ENCODE results near the gene DEAF1. TPM values are rescaled to one million over a fixed set of nuclear protein-coding genes. Genes with fewer than 3 reads are reported as not detected.

DEAF1 gene
- total RNA-seq, 1 experiment from 2014 or later: 139 TPM

DNA sequence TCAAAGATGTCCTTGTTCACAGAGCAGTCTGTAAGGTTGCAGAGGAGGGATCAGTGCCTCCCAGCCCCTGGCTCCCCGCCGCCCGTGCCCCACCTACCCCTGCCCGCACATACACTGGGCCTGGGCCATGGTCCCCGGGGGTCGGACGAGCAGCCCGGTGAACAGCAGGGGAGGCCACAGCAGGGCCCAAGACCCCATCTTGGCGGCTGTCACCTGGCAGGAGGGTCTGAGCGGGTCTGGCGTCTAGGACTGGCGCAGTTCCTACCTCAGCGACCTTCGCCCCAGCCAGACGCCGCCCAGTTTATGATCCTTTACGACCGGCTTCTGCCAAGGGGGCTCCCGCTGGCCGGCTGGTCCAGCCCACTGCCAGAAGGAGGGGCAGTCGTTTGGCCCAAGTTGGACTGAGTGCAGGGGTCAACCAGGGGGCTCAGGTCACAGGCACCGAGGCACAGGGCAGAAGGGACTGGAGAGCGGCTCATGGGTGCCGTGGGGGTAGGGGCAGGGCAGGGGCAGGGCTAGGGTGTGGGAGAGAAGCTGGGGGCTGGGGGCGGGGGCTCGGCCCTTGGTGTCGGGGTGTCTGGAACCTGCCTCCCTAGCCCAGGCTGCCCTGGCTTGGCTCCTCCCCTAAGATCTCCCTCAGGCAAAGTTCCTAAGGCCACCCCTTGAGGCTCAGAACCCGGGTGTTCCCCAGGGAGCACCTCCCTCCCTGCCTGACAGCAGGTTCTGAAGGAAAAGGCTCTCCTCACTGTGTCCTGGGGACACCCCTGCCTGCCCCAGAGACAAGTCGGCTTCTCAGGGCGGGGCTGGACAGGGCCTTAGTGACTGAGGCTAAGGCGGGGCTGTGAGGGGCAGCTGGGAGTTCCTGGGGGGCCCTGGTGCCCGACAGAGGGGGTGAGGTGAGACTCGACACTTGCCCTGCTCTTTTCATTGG is 70.1 kb downstream of the DEAF1 start, which contains the start of gene CDHR5:
Gene CDHR5, minus strand, starts transcription at position 251 of the 931 bp plus-strand sequence. Its CDS starts 53 bp downstream, at position 198.
- DNase-seq (ENCODE audit: low spot score): peak; percentile 78

DNA sequence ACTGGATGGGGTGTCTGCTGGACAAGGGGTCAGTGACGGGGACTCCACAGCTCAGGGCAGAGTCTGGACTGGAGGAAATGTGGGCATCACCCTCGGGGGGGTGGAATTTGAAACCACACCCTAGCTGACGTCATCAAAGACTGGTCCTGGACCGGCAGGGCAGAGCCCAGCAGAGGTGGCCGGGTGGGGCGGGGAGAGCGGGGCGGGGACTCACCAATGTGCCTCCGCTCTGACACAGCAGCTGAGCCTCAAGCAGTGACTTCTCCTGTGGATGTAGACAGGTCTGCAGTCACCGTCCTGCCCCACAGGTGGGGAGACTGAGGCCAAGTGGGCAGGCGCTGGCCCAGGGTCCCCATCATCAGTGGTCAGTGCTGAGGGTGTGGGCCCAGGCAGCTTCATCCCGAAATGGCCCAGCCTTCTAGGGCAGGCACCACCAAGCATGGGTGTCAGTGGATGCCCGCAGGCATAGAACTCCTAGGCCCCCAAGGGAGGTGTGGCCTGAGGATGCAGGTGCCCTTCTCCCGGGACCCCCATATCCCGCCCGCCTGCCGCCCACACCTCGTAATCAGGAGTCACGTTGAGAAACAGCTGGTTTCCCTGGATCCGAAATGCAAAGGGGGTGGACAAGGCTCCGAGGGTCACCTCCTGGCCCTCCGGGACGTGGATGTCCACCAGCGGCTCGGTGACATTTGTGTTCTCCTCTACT is 70.9 kb downstream of the DEAF1 start:
- peak; percentile 93 for DNase-seq (ENCODE audit: low spot score)

DNA sequence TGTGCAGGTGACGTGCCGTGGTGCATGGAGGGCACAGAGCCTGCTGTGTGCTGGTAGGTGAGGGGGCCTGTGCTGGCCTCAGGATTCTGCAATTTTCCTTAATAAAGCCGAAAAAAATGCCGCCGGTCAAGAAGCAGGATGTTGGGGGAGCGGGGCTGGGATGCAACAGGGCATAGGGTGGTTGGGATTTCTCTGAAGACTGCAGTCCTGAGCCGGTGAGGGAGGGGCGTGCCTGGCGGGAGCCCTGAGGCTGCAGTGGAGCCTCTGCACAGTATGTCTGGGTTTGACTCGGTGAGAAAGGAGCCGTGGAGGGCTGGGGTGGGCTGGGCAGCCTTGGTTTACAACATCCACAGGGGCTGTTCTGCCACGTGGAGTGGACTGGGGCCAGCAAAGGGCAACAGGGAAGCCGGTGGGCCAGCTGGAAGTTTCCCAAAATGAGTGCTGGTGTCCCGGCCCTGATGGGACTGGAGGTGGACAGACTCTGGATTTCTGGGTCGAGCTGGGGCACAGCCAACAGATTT is 71.6 kb downstream of the DEAF1 start:
- DNase-seq (ENCODE audit: low spot score): no peak

DNA sequence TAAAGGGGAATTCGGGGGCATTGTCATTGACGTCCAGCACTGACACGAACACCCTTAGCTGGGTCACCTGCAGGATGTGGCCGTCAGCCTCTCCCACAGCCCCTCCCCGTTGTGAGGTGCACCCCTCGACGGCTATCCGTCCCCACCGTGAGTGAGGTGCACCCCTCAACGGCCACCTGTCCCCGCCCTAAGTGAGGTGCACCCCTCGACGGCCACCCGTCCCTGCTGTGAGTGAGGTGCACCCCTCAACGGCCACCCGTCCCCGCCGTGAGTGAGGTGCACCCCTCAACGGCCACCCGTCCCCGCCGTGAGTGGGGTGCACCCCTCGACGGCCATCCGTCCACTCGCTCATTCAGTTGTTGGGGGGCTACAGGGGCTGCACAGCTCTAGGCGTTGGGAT is 73.2 kb downstream of the DEAF1 start:
- no peak for DNase-seq (ENCODE audit: low spot score)

DNA sequence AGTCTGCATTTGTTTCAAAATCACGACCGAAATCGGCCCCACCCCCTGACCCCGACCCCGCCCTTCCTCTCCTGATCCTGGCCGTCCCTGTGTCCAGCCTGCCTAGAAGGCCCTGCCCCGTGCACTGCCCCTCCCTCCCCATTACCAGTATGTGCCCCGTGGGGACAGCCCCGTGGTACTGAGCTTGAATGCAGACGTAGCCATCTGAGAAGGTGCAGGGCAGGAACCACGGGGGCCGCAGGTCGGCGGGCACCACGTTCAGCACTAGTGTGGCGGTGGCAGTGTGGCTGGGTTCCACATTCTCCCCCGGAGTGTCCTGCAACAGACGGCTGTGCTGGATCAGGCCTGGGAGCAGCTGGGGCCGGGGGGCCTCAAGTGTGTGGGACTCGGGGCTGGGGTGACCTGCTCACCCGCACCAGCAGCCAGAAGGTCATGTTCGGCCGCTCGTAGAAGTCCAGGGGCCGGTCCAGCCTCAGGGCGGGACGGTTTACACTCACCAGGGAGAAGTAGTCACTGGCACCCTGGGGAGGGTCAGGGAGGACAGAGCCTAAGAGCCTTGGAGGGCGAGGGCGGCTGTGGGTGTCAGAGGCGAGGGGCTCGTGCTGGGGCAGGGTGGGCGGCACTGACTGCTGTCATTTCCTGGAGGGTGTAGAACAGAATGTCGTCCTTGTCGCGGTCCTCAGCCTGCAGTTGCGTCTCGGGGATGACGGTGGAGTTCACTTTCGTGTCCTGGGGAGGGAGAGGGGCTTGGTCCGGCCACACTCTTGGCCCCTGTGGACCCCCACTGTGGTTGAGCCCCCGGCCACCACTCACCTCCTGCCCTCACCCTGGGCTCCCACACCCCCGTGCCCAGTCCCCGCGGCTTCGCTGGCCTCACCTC is 73.8 kb downstream of the DEAF1 start:
- no peak for DNase-seq (ENCODE audit: low spot score)

DNA sequence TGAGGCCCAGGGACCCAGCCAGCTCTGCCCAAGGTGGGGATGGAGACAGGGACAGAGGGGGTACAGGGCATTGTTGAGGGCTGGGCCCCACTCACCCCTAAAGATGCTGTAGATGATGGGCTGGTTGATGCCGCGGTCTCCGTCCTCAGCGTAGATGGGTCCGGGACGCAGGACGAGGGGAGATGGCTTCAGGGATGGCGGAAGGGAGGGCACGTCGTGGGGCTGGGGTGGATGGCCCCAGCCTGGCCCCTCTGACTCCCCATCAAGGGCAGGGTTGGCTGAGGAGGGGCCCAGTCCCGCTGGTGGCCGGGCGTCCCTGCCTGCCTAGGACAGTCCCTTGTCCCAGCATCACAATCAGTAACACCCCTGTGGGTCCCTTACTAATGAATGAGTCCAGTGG is 74.8 kb downstream of the DEAF1 start:
- DNase-seq (ENCODE audit: low spot score): no peak

DNA sequence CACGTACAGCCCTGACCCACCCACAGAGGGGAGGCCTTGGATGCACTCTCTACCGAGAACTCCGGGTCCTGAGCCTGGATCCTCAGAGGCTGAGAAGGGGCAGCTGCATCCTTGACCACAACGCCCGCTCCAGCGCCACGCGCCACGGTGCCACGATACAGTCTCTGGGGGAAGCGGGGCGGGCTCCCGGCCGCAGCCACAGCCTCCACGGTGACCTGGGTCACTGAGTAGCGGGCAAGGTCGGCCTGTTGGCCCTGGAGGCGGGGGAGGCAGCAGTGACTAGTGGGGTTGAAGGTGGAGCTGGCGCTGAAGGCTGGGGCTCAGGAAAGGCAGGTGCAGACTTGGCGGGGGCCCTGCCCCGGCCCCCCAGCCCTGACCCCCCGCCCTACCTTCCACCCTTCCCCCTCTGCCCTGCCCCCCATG is 75.4 kb downstream of the DEAF1 start:
- no peak for DNase-seq (ENCODE audit: low spot score)

DNA sequence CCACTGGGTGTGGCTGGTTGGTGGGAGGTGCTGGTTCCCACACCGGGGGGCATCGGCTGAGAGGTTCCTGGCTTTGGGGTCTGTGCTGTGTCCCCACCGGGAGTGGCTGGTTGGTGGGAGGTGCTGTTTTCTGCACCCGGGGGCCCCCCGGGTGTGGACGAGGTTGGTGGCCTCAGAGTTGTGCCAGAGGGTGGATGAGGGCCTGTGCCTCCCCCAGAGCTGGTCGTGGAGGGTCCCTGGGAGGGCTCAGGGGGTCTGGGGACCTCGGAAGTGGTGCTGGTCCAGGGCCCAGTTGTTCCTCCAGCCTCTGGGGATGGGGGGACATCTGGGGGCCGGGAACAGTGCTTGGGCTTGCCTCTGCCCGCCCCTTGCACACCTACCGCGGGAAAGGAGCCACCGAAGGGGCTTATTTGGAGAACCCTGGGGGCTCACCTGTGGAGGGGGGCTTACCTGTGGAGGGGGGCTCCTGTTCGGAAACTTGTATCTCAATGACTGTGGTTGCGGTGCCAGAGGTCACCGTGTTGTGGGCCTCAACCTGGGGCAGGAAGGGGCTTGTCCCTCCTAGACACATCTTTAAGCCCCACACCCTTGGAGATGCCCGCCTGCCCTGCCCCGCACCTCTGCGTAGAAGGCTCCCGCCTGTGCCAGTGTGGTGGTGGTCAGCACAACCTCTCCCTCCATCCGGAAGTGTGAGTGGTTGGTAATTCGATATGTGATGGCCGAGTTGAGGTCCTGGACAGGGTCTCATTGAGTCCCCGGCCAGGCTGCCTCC is 76.0 kb downstream of the DEAF1 start:
- no peak for DNase-seq (ENCODE audit: low spot score)

DNA sequence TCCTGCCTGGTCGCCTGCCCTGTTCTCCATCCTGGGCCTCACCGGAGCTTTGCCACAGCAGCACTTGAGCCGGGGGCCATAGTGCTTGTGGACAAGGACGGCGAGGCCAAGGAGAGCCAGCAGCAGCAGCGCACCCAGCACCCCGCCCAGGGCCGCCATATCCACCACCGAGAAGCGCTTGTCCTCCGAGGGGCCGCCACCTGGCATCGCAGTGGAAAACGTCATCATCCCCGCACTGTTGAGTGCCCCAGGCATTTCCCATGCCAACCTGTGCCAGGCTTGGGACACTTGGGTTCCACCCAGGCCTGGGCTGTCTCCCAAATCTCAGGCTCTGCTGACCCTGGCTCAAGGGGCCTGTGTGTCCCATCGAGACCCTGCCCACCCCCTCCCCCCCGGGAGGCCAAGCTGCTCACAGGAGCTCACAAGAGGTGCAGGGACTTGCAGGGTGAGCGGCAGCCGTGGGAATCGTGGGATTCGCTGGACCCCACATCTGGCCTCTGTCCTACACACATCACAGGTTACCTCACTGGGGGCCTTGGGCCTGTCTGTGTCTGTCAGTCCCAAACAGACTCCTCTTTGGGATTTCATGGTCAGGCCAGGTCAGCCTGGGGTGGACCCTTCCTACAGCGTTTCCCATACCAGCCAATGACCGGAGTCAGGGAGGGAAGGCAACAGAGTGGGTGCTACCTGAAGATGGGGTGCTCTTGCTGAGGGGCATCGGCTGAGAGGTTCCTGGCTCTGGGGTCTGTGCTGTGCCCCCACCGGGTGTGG is 76.9 kb downstream of the DEAF1 start:
- DNase-seq (ENCODE audit: low spot score): no peak

DNA sequence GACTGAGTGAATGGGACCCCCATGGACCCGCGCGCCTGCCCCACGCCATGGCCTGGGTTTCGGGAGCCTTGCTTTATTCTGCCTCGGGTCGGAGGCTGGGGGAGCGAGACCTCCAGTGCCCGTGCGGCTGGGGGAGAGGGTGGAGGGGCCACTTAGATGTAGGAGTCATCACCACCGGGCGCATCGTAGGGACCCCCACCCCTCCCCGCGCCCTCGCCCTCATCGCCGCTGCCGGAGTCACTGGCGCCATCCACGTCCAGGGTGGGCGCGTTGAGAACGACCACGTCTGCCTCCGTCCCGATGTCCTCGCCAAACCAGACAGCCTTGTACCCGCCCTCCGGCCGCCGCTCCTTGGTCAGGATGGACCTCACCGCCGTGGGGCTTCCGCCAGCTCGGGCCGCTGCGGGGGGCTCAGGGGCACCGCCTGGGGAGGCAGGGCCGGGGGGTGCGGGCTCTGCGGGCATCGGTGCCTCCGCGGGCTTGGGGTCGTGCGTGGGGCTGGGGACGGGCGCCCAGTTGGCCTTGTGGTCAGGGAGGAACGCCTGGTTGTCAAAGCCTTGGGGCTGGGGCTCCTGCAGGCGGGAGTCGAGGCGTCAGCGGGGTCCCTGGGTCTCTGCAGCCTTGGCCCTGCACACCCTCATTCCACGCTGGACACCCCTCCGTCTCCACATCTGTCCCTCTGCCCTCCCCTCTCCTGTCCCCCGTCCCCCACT is 77.7 kb downstream of the DEAF1 start:
- DNase-seq (ENCODE audit: low spot score): no peak

DNA sequence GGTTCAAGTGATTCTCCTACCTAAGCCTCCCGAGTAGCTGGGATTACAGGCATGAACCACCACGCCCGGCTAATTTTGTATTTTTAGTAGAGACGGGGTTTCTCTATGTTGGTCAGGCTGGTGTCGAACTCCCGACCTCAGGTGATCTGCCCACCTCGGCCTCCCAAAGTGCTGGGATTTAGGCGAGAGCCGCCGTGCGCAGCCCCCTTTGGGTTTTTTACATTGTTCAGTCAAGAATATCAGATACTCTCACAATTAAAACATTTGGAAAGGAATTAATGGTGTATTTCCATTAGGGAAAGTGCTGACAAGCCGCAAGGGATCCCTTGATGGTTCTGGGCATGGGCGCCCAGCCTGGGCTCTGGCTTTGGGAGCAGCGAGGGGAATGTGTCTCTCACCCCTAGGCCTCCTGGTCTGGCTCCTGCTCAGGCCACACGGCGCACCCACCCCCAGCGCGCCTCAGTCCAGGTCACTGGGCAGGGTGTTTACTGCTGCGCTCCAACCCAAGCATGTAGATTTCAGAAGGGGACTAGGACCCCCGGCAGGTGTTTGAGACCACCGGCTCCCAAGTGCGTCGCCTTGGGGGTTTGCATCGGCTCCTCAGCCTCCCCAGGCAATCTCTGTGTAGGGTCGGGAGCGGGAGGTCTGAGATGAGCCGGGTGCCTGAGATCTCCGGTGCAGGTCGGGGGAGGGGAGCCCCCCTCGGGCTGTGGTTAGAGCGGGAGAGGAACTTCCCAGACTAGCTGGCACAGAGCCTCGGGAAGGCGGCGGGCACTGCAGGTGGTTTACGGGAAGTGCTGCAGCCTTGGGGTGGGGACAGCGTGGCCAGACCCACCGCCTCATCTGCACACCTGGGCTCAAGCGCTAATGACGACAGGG is 78.5 kb downstream of the DEAF1 start:
- no peak for DNase-seq (ENCODE audit: low spot score)

DNA sequence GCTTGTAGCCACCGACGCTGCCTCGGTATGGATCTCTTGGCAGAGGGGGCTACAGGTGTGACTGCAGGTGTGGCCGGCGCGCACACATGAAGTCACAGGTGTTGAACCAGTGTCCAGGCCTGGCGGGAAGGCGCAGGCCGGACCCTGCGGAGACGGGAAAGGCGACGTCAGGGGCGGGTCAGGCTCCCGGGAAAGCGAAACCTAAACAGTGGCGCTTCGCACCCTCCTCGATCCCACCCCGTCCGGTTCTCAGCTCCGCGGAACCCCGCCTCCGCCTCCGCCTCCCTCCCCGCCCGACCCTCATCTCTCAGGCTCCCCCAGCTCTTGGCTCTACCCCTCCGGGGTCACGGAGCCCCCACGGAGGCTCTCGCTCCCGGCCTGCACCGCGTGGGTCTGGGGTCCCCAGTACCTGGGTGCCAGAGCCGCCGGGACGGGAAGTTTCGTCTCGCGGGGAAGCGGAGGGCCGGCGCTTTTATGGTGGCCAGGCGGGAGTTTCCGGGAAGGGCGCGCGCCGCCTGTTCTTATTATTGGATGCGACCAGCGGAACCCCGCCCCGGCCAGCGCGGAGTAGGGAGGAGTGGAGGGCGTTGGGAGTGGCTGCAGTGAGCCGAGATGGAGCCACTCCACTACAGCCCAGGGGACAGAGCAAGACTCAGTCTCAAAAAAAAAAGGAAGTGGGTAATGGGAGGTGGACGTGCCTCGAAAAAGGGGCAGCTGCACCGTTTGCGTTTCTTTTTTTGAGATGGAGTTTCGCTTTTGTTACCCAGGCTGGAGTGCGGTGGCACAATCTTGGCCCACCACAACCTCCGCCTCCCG is 79.3 kb downstream of the DEAF1 start, which contains the start of gene IRF7:
Gene IRF7, minus strand, starts transcription at position 447 of the 816 bp plus-strand sequence. CDS start 586 bp downstream, outside the sequence.
- peak; percentile 98 for DNase-seq (ENCODE audit: low spot score)

DNA sequence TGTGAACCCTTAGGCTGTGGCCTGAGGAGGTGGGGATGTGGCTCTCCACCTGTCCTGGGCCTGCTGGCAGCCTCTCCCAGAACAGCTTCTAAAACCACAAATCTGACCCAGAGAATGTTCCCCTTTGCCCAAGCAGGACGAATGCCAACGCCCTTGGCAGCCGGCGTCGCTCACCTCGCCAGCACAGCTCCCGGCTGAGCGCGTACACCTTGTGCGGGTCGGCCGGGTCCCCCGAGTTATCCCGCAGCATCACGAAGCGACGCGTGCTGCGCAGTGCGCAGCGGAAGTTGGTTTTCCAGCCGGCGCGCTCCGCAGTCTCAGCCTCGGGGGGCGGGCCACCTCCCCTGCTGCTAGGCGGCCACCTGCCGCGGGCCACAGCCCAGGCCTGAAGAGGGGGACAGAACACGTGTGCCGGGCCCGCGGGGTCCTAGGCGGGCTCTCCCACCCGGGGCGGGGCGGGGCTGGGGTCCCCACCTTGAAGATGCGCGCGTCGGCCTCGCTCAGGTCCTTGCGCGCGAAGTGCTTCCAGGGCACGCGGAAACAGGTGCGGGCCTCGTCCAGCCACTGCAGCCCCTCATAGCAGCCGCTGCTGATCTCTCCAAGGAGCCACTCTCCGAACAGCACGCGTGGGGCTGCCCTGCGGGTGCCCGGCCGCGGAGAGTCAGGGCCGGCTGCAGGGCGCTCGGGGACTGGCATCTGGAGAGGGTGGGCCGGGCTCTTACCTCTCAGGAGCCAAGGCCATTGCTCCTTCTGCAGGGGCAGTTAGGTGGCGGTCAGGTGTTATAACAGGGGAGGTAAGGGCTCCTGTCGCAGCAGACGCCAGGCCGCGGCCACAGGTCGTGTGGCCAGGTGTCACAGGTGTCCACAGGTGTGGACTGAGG is 80.2 kb downstream of the DEAF1 start:
- DNase-seq (ENCODE audit: low spot score): peak; percentile 83

DNA sequence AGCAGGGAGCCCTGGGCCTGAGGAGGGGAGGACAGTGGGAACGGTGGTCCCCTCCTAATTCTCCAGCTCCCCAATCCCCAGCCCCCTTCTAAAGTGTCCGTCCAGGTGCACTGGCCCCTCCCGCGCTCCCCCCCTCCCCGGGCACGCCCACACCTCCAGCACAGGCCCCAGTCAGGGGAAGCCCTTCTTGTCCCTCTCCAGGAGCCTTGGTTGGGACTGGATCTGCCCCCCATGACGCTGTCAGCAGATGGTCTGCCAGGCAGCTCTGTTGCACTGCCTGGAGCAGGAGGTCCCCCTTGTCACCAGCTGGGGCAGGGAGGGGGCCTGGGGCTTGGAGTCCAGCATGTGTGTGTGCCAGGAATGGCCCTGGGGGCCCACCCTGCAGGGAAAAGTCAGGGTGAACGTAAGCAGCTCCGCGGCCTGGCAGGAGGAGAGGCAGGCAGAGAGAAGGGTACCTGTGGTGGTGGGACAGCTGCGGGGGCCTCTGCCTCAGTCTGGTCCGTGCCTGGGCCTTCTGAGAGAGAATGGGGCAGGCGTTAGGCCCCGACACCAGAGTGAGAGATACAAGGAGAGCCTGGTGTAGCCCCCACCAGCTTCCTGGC is 80.9 kb downstream of the DEAF1 start:
- no peak for DNase-seq (ENCODE audit: low spot score)

DNA sequence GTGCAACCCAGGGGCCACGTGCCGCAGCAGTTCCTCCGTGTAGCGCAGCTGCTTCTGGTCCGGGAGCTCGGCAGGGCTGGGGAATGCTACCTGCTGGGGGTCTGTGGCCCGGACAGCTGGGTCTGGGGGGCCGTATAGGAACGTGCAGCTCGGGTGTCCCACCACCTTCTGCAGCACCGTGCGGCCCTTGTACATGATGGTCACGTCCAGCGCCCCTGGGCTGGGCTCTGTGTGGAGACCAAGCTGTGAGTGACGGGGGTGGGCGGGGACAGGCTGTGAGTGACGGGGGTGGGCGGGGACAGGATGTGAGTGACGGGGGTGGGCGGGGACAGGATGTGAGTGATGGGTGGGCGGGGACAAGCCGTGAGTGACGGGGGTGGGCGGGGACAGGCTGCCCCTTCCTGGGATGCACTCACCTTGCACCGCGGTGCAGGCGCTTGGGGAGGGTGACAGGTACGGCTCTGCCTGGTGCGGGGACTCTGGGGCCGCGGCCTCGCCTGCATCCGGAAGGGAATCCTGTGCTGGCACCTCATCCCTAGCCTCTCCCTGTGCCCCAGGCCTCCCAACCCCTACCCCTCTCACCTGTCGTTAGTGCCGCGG is 81.6 kb downstream of the DEAF1 start:
- peak; percentile 91 for DNase-seq (ENCODE audit: low spot score)
